Measurements from ENCODE around the gene SLC43A1.

GRCh38 chr11:57515332-57516060 is at the start of gene SLC43A1:
- TF ChIP-seq EZH2 (IDR thresholded peaks at IDR 0.05; ENCODE audit: low read depth, unreplicated experiment), result no peak
- no peak for TF ChIP-seq CREB1 (CRISPR knock-in tag; IDR thresholded peaks at IDR 0.05; ENCODE audit: low read depth)
- TF ChIP-seq CTCF (conservative IDR thresholded peaks at IDR 0.05; ENCODE audit: low read depth in 2 of 2), result no peak
- TF ChIP-seq POLR2AphosphoS5 (IDR thresholded peaks at IDR 0.05; ENCODE audit: low read depth), result peak; percentile 63
- TF ChIP-seq REST (IDR thresholded peaks at IDR 0.05; ENCODE audit: unreplicated experiment), result no peak
- TF ChIP-seq JUNB (IDR thresholded peaks at IDR 0.05; ENCODE audit: unreplicated experiment), result no peak
- TF ChIP-seq ETS1 (IDR thresholded peaks at IDR 0.05), result 0 out of 2 replicates have a peak, but pooled peaks have one; percentile 33
- TF ChIP-seq NANOG (IDR thresholded peaks at IDR 0.05; ENCODE audit: borderline replicate concordance), result no peak
